ENCODE data around the gene SUB1.
"Not testable (repeated sequence)": the region's sequence is repeated elsewhere in the genome, so short reads cannot be mapped to it uniquely, and the experiment has no call there.

SUB1 gene

GRCh38 chr5:32600054-32600622 lies 14.8 kb downstream of the SUB1 start:
- DNase-seq (ENCODE audit: low spot score), result peak; percentile 71

- no peak for DNase-seq (ENCODE audit: low spot score)
Measured at GRCh38 chr5:32601623-32602295, 16.4 kb downstream of the SUB1 start.

- no peak for DNase-seq (ENCODE audit: low spot score)
Measured at GRCh38 chr5:32602906-32603305, 17.5 kb downstream of the SUB1 start.

GRCh38 chr5:32604800-32605765 lies 19.7 kb downstream of the SUB1 start:
- no peak for DNase-seq (ENCODE audit: low spot score)

GRCh38 chr5:32605766-32606152 lies 20.4 kb downstream of the SUB1 start:
- DNase-seq (ENCODE audit: low spot score), result no peak

GRCh38 chr5:32612134-32612888 lies 27.0 kb downstream of the SUB1 start:
- DNase-seq (ENCODE audit: low spot score), result peak; percentile 81

GRCh38 chr5:32613050-32613672 lies 27.8 kb downstream of the SUB1 start:
- peak; percentile 77 for DNase-seq (ENCODE audit: low spot score)

GRCh38 chr5:32615236-32615635 lies 29.9 kb downstream of the SUB1 start:
- DNase-seq (ENCODE audit: low spot score), result no peak

- DNase-seq (ENCODE audit: low spot score), result no peak
Measured at GRCh38 chr5:32618962-32619361, 33.6 kb downstream of the SUB1 start.

- DNase-seq (ENCODE audit: low spot score), result no peak
Measured at GRCh38 chr5:32621256-32621655, 35.9 kb downstream of the SUB1 start.

GRCh38 chr5:32625106-32625505 lies 39.7 kb downstream of the SUB1 start:
- DNase-seq (ENCODE audit: low spot score), result no peak

GRCh38 chr5:32625547-32625946 lies 40.2 kb downstream of the SUB1 start:
- no peak for DNase-seq (ENCODE audit: low spot score)

GRCh38 chr5:32627219-32627870 lies 42.0 kb downstream of the SUB1 start:
- DNase-seq (ENCODE audit: low spot score), result no peak

- DNase-seq (ENCODE audit: low spot score), result peak; percentile 62
Measured at GRCh38 chr5:32628049-32628844, 42.9 kb downstream of the SUB1 start.

- DNase-seq (ENCODE audit: low spot score), result no peak
Measured at GRCh38 chr5:32630867-32631491, 45.6 kb downstream of the SUB1 start.

- DNase-seq (ENCODE audit: low spot score), result not testable (repeated sequence)
Measured at GRCh38 chr5:32633017-32633416, 47.7 kb downstream of the SUB1 start.

- DNase-seq (ENCODE audit: low spot score), result no peak
Measured at GRCh38 chr5:32638309-32638708, 53.0 kb downstream of the SUB1 start.

- peak; percentile 90 for DNase-seq (ENCODE audit: low spot score)
Measured at GRCh38 chr5:32639943-32640342, 54.6 kb downstream of the SUB1 start.

- DNase-seq (ENCODE audit: low spot score), result peak; percentile 34
Measured at GRCh38 chr5:32642276-32643002, 57.1 kb downstream of the SUB1 start.
